Progenitor cell of endocrine pancreas (in vitro differentiated cells): ENCODE results near the gene GTF2H3. TPM values are rescaled to one million over a fixed set of nuclear protein-coding genes. Genes with fewer than 3 reads are reported as not detected.

Experiments
- DNase-seq: peaks from one replicate; pipeline ENCODE4 v3.0.0; 2021; ENCODE audit warnings: low spot score; ENCODE audit not compliant: unreplicated experiment
- H3K27ac Mint-ChIP-seq: 2 replicates; pipeline ENCODE4 v1.8.0; 2021; ENCODE audit warnings: mild to moderate bottlenecking, moderate library complexity, mixed read lengths
- H3K27me3 Mint-ChIP-seq: 2 replicates; pipeline ENCODE4 v1.8.0; 2021; ENCODE audit warnings: mixed read lengths
- H3K36me3 Mint-ChIP-seq: 2 replicates; pipeline ENCODE4 v1.8.0; 2022; ENCODE audit warnings: mixed read lengths; ENCODE audit not compliant: insufficient read depth
- H3K4me1 Mint-ChIP-seq: 2 replicates; pipeline ENCODE4 v1.8.0; 2021; ENCODE audit warnings: low read depth, mixed read lengths
- H3K4me3 Mint-ChIP-seq: 2 replicates; pipeline ENCODE4 v1.8.0; 2021; ENCODE audit warnings: low read depth, mild to moderate bottlenecking, moderate library complexity, mixed read lengths
- H3K9me3 Mint-ChIP-seq: 2 replicates; pipeline ENCODE4 v1.8.0; 2021; ENCODE audit warnings: low read depth, mixed read lengths
- CTCF ChIP-seq: fragments of 200-600 bp; sonication (generic); IDR thresholded peaks from one replicate; pipeline ENCODE4 v1.5.0; 2021; ENCODE audit warnings: antibody characterized with exemption, mild to moderate bottlenecking; ENCODE audit not compliant: unreplicated experiment
- total RNA-seq: library from RNA; stranded (reverse); gene quantifications from 2 replicates; pipeline ENCODE4 v1.2.1, GENCODE V29; 2021

GTF2H3 gene
- total RNA-seq, 1 donor from 2014 or later: 32.7 TPM

GRCh38 chr12:123645878-123646277 lies 12.2 kb downstream of the GTF2H3 start:
- H3K27ac Mint-ChIP-seq: no peak overlapping the region
- no peaks in the 10 kb centered on the region for H3K9me3 Mint-ChIP-seq
- H3K4me1 Mint-ChIP-seq: no peaks in the 10 kb centered on the region
- DNase-seq: no peak
- no peak overlapping the region for H3K4me3 Mint-ChIP-seq
- H3K27me3 Mint-ChIP-seq: no peaks in the 10 kb centered on the region
- no peak for TF ChIP-seq CTCF
- peaks cover 2% of the 10 kb centered on the region for H3K36me3 Mint-ChIP-seq

GRCh38 chr12:123648401-123648800 lies 14.8 kb downstream of the GTF2H3 start:
- no peaks in the 10 kb centered on the region for H3K27me3 Mint-ChIP-seq
- no peak for DNase-seq
- H3K36me3 Mint-ChIP-seq: peaks cover 2% of the 10 kb centered on the region
- H3K9me3 Mint-ChIP-seq: no peaks in the 10 kb centered on the region
- H3K4me3 Mint-ChIP-seq: no peak overlapping the region
- no peak for TF ChIP-seq CTCF
- H3K4me1 Mint-ChIP-seq: no peaks in the 10 kb centered on the region
- no peak overlapping the region for H3K27ac Mint-ChIP-seq

- Mint-ChIP-seq H3K27ac (no peak overlapping the region), H3K4me3 (no peak overlapping the region), H3K27me3 (no peaks in the 10 kb centered on the region), H3K9me3 (no peaks in the 10 kb centered on the region), H3K4me1 (no peaks in the 10 kb centered on the region), H3K36me3 (peaks cover 6% of the 10 kb centered on the region)
- DNase-seq: no peak
- TF ChIP-seq CTCF: no peak
Measured at GRCh38 chr12:123654129-123654701, 20.6 kb downstream of the GTF2H3 start.

- no peaks in the 10 kb centered on the region for H3K4me1 Mint-ChIP-seq
- H3K27ac Mint-ChIP-seq: no peak overlapping the region
- no peak for DNase-seq
- H3K27me3 Mint-ChIP-seq: no peaks in the 10 kb centered on the region
- no peaks in the 10 kb centered on the region for H3K9me3 Mint-ChIP-seq
- no peak for TF ChIP-seq CTCF
- H3K36me3 Mint-ChIP-seq: peaks cover 11% of the 10 kb centered on the region
- no peak overlapping the region for H3K4me3 Mint-ChIP-seq
Measured at GRCh38 chr12:123655420-123655819, 21.8 kb downstream of the GTF2H3 start.

- DNase-seq: no peak
- Mint-ChIP-seq H3K27me3 (no peaks in the 10 kb centered on the region), H3K9me3 (no peaks in the 10 kb centered on the region), H3K27ac (no peak overlapping the region), H3K36me3 (peaks cover 9% of the 10 kb centered on the region), H3K4me3 (no peak overlapping the region), H3K4me1 (no peaks in the 10 kb centered on the region)
- TF ChIP-seq CTCF: no peak
Measured at GRCh38 chr12:123656392-123656791, 22.8 kb downstream of the GTF2H3 start.
